Embryonic facial prominence (tissue), 1 donor: ENCODE measurements around the gene EPO.
A peak's percentile ranks its signal among the peaks of the same experiment; 100 is the strongest.
"Not testable (repeated sequence)": the region's sequence is repeated elsewhere in the genome, so short reads cannot be mapped to it uniquely, and the experiment has no call there.

ENCODE experiments used
- DNase-seq: peaks from one replicate; pipeline ENCODE4 v3.0.0-alpha.2; 2016; ENCODE audit errors: extremely low spot score

Gene EPO

GRCh38 chr7:100705320-100705752 lies 14.9 kb upstream of the EPO start:
- DNase-seq, result peak; percentile 59

GRCh38 chr7:100705753-100706671 lies 14.3 kb upstream of the EPO start, which contains the start of gene POP7:
POP7 (plus strand) TSS chr7:100706121; CDS start chr7:100706831, 710 bp downstream.
- peak; percentile 97 for DNase-seq

GRCh38 chr7:100706672-100707311 lies 13.5 kb upstream of the EPO start:
- no peak for DNase-seq

GRCh38 chr7:100708395-100708794 lies 11.9 kb upstream of the EPO start:
- DNase-seq, result no peak

- no peak for DNase-seq
These were observed 9.8 kb upstream of the EPO start for GRCh38 chr7:100710452-100710851.

- no peak for DNase-seq
These were observed 8.9 kb upstream of the EPO start for GRCh38 chr7:100711369-100711768.

GRCh38 chr7:100714725-100715124 lies 5.5 kb upstream of the EPO start:
- DNase-seq, result no peak

GRCh38 chr7:100717073-100717472 lies 3.2 kb upstream of the EPO start:
- DNase-seq, result not testable (repeated sequence)

GRCh38 chr7:100719523-100720278 lies 567 bp upstream of the EPO start:
- no peak for DNase-seq

- DNase-seq, result no peak
These were observed 620 bp downstream of the EPO start for GRCh38 chr7:100720671-100721504.

- DNase-seq, result no peak
These were observed 1.2 kb downstream of the EPO start for GRCh38 chr7:100721505-100721812.

GRCh38 chr7:100722480-100723212 lies 2.4 kb downstream of the EPO start:
- DNase-seq, result no peak

GRCh38 chr7:100723732-100724275 lies 3.5 kb downstream of the EPO start:
- no peak for DNase-seq

- not testable (repeated sequence) for DNase-seq
These were observed 4.1 kb downstream of the EPO start for GRCh38 chr7:100724364-100724763.

GRCh38 chr7:100726996-100727761 lies 6.9 kb downstream of the EPO start:
- DNase-seq, result peak; percentile 46

- DNase-seq, result no peak
These were observed 7.9 kb downstream of the EPO start for GRCh38 chr7:100728196-100728595.

- DNase-seq, result no peak
These were observed 10.0 kb downstream of the EPO start for GRCh38 chr7:100730136-100730800.

- no peak for DNase-seq
These were observed 11.8 kb downstream of the EPO start for GRCh38 chr7:100731937-100732636.
